Suppressor macrophage (primary cell): ENCODE results near the gene GNAI1.
A peak's percentile ranks its signal among the peaks of the same experiment; 100 is the strongest.

Experiments used
- DNase-seq, 4 experiments: peaks; one replicate each; pipeline ENCODE4 v3.0.0-alpha.2; 2020 to 2022
- total RNA-seq, 17 experiments: gene quantifications; one replicate each; lab custom pipeline; 2026; ENCODE audit warnings: mixed read lengths in 6 of 17, inconsistent platforms in 3 of 17; lab: John Stamatoyannopoulos, UW

The GNAI1 gene
- total RNA-seq = 1.5 to 11.1 (median 2.9) reads per million in 17 experiments

DNA sequence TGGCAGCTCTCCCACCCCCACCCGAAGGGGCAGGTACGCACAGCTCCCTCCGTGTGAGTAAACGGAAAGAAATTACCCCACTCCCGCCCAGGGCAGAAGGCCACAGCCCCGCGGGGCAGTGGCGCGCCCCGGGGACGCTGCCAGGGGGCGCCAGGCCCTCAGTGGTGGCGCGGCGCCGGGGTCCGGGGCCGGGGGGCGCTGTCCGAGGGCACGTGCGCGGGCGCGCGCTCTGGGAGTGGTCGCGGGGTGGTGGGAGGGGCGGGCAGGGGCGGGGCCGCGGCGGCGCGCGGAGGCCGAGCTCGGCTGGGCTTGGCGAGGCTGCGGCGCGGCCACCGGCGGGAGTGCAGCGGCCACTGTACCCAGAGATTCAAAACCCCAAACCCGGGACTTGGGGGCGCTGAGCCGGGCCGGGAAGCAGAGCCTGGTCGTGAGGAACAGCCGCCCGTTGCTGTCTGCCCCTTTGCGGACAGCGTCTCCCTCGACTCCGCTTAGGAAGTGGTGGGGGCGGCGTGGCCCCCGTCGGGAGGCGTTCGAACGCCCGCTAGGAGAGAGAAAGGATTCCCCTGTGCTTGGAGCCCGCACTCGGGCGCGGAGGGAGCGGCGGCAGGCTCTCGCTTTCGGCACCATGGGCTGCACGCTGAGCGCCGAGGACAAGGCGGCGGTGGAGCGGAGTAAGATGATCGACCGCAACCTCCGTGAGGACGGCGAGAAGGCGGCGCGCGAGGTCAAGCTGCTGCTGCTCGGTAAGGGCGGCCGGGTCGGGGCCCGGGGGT is at the start of gene GNAI1:
Gene GNAI1 (plus strand): TSS at position 296 of the 773 bp plus-strand sequence. CDS start 330 bp downstream, at position 626.
- peak; percentile 38 to 74 (median 56) for DNase-seq

DNA sequence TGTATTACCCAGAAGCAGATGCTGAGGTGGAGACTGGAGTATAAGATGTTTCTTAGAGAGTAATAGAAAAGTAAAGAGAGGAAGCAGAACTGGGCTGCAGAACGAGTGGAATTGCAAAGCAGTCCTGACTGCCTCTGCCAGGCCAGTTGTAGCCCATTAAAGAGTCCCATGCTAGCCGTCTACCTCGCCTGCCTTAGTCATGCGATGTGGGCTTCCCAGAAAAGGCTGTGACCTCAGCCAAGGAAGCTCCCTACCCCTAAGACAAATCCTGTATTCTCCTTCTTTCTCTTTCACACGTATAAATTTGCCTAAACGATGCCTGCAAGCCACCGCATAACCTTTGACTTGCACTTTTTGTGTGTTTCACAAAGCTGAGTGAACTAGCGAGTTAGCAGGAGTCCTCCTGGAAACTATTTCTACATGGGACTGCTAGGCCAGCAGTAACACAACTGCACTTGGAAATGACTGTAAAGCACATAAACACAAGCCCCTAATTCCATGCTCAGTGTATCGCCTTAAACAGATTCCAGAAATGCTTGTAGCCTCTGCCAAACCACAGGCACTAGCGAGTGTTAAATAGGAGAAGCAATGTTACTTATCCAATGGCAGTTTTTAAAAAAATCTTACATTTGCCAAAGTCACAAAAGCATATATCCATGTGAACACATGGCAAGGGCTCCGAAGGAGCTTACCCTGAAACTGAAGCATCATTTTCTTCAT is 47.4 kb upstream of the GNAI1 start:
- DNase-seq = no peak

DNA sequence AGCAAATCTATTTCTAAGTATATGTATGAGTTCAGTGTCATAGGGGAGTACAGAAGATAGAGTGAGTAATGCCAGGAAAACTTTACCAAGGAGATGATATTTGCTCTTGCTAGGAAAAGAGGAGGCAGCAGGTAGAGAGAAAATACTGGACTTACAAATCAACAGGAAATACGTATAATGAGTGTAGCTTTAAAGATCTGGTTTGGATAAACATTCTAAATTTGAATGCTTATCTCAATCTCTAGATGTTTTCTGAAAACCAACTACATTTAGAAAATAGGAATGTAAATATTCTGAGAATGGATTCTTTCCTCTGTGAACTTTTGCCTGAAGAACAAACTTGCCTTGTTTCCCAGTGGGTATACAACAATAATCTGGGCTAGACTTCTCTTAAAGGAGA is 46.9 kb upstream of the GNAI1 start:
- no peak for DNase-seq

DNA sequence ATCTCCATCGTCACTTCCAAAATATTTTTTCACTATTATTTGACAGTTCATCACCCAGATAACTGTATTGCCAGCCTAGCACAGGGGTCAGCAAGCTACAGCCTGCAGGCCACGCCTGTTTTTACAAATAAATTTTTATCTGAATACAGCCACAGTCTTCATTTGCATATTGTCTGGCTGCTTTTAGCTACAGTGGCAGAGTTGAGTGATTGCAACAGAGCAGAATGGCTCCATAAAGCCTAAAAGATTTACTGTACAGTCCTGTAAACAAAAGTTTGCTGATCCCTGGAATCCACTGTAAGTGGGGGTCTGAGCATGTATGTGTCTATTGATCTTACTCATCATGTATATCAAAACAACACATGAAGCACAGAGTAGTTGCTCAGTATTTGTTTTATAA is 45.9 kb upstream of the GNAI1 start:
- DNase-seq = no peak

DNA sequence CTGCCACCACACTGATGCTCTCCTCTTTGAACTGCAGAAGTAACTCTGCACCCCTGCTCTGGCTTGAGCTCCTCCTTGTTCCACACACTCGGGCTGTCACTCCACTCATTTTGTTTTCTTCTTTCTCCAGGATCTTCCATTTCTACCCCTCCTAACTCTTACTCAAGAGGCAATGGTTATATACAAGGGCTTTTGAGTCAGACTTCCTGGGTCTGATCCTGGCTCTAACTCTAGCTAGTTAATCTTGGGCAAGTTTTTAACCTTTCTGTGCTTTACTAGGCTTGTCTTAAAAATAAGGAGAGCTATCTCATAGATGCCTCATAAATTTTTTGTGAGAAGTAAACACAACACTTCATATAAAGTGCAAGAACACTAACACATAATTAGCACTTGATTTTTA is 45.3 kb upstream of the GNAI1 start:
- DNase-seq = no peak

DNA sequence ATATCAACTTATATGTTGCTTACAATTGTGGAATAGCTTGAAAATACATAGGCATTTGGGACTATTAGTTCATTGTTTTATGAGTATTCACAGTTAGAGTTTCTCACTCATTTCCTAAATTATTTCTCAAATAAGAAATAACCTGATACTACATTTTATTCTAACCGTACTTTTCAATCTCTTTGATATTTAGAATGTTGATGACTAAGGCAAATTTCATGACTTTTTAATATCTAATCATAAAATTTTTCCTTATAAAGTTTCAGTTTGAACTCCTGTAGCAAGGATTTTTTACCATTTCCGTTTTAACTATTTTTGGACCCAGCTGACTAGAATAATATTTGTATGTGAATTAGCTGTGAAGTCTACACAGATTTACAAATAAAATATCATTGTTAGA is 41.3 kb upstream of the GNAI1 start:
- DNase-seq = no peak

DNA sequence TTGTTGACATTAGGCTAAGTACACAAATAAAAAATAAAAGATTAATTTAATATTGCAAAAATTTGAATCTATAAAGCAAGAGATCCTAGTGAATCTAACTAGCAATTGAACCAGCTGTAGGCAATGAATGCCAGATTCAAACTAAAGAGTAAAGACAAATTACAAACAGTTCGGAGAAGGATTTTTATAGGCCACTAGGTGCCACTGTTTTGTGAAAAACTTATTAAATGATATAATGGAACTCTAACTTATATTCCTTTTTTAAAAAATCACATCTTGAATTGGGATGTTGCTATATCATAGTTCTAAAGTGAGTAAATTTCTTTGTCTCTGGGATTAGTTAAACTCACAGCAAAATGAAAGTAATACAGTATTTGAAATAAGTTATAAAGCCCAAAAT is 39.1 kb upstream of the GNAI1 start:
- DNase-seq = peak in 3 of 4 experiments; percentile 10 to 46 (median 31)

DNA sequence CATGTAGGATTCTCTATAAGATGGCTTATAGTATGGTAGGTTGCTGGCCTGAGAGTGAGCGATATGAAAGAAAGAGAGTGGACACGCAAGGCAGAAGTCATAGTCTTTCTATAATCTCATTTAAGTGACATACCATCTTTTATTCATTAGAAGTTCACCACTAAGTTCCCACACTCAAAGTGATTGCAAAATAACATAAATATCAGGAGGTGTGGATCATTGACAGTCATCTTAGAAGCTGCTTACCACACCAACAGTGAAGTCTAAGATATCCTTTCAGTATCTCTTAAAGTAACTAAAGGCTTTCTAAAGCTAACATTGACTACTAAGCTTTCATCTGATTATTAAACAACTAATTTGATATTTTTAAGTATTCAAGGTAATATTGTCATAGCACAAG is 36.9 kb upstream of the GNAI1 start:
- no peak for DNase-seq

DNA sequence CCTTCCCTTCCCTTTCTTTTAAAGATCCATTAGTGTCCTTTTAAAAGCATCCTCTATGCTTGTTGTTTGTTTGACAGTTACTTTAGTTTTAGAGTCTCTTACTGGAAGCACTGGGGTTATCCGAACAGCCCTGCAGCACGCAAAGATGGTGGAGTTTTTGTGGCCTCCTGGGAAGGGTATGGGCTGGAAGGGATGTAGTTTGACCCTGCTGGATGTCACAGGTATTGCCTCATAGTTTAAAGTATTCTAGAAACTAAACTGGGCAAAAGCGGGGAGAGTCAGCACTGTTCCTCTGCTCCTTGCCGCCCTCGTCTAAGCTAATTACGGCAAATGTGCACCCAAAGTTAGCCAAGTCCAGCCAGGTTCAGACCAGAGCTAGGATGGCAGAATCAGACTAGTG is 35.8 kb upstream of the GNAI1 start:
- DNase-seq = no peak

DNA sequence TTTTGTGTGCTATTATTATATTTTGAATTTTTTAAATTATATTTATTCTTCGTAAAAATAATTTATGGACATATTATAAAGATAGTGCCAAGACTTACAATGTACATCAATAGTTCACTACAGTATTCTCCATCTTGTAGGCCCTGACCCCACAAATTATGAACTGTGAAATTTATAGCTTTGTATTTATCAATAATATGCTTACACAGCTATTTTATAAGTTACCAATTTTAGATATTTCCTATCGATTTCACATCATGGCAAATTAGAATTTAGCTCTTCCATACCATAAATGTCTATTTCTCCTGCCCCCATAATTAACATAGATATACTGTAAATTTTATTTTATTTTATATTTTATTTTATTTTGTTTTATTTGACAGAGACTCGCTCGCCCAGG is 34.4 kb upstream of the GNAI1 start:
- no peak for DNase-seq

DNA sequence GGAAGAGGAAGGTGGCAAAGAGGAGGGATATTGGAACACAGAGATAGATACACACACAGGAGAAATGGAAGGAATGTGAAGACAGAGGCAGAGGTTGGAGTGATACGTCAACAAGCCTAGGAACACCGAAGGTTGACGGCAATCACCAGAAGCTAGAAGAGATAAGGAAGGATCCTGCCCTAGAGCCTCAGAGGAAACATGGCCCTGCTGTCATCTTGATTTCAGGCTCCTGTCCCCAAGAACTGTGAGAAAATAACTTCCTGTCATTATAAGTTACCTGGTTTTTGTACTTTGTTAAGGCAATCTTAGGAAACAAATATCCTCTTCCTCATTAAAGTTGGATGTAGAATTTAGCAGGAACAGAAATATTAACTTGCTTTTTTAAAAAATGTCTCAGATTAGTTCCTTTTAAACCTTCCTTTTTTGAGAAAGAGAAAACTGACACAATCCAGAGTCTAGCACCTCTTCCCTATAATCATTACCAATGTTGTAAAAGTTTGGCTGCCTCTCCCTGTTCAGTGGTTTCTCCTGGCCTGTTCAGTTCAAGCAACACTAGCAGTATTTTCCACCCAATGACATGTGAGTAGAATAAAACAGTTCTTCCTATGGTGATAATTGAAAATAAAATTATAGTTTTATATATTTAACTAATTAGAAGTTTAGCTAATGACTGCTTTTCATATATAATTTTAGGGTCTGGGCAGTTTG is 28.8 kb upstream of the GNAI1 start:
- DNase-seq = peak in 3 of 4 experiments; percentile 8 to 48 (median 30)

DNA sequence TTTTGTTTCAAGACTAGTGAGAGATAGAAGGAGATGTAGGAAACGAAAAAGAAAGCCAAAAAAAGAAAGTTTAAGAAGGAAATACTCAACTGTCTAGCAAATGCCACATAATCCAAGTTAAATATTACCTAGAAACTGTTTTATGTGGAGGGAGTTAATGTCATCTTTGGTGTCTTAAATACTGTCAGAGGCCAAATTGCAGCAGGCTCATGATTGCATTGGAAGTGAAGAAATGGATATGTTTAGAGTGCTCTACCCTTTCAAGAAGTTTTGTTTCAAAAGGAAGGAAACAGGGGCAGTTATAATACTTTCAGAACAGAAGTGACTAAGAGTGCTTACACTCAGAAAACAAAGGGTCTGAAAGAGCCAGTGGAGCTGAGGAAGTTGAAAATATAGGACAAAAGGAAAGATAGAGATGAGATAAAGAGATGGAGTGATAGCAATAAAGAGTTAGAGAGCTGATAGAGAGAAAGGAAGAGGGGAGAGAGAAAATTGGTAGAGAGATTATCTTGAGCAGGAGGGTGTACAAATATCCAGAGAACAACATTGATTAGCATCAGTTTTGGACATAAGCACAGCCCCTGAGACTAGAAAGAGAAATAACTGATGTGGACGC is 28.0 kb upstream of the GNAI1 start:
- DNase-seq = peak in 2 of 4 experiments; percentile 14 to 26

DNA sequence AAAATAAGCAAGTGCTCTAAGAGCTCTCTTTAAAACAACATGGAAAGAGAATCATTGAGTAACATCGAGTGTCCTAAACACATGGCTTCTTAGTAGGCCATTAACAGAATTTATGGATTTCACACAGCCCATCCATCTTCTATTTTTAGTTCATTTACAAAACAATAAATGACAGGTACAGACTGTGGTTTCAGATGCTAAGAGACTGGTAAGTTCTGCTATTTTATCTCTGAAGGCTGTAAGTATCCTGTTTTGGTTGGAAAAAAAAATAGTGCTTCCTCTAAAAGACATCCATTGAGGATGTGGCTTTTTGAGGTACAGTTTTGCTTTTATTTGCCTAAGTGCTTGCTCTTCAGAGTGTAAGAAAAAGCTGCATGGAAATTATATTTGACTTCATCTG is 27.4 kb upstream of the GNAI1 start:
- peak in 3 of 4 experiments; percentile 3 to 53 (median 51) for DNase-seq

DNA sequence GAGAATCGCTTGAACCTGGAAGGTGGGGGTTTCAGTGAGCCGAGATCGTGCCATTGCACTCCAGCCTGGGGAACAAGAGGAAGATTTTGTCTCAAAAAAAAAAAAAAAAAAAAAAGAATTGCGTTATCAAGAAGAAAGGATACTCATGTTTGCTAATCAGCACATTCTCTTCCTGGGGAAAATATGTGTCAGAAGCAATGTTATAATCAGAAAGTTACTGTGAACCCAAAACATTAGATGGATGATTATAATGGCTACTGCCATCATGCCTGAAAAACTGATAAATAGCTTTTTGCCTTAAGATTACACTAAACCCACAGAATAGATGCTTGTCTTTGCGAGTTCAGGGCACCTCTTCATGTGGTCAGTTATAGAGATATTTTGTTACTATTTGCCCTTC is 24.3 kb upstream of the GNAI1 start:
- no peak for DNase-seq

DNA sequence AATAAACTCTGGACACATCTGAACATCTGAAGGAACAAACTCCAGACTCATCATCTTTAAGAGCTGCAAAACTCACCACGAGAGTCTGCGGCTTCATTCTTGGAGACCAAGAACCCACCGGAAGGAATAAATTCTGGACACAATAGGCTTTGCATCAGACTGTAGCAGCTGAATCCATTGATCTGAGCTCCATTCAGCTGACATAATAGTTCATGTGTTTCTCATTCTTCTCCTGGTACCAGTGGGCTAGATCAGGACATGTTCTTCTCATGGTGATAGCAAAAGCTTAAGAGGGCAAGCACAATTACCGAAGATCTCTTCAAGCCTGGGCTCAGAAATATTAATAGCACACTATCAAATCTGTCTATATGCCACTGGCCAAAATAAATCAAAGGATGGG is 20.5 kb upstream of the GNAI1 start:
- DNase-seq = no peak

DNA sequence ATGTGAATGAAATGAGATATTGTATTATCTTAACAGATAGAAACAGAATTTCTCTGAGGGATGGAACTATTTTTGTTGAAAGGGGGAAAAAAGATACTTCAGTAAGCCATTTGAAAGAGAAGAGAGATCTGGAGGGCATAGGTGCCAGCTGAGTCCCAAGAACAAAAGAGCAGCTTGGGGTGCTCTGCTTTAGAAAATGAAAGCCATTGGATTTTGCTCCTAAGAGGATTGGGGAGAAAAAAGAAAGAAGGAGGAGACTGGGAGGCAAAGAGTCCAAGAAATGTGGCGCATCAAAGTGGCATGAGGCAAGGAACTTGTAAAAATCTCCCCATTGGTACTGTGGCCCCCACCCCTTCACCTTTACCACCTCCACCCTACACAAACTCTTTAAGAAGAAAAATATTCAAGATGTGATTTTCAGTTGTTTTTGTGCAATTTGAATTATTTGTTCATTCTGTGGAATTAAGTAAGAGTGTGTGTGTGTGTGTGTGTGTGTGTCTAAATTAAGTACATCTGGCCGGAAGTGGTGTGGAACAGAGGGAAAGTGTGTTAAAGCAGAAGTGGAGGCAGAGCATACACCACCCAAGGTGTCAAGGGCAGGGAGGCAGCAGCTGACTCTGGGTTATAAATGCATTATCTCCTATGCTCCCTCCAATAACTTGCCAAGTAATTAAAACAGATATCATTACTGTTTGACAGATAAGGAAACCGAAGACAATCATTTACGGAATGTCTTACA is 9.9 kb upstream of the GNAI1 start:
- peak in 2 of 4 experiments; percentile 18 to 22 for DNase-seq

DNA sequence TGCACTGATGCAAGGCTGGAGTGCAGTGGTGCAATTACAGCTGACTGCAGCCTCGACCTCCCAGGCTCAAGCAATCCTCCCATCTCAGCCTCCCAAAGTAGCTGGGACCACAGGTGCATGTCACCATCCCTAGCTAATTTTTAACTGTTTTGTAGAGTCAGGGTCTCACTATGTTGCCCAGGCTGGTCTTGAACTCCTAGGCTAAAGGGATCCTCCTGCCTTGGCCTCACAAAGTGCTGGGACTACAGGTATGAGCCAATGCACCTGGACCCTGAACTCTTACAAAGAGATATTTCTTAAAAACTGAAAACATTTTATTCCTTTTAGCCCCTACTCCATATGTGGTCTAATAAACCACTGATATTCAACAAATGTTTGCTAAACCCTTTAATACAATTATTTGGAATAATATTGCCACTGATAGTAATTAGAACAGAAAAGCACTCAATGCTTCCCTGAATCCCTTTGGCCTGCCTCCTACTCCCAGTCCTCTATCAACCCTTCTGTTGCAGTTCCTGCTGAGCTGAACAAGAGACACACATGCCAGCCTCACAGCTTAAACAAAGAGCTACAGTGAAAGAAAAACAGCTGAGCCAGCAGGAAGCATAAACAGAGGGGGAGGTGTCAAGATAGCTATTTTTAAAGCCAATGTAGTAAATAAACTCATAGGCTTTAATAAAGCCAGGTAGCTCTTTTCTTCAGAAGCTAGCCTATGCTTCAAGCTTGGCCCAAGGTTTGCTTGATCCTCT is 7.0 kb upstream of the GNAI1 start:
- peak in 3 of 4 experiments; percentile 5 to 31 (median 10) for DNase-seq

DNA sequence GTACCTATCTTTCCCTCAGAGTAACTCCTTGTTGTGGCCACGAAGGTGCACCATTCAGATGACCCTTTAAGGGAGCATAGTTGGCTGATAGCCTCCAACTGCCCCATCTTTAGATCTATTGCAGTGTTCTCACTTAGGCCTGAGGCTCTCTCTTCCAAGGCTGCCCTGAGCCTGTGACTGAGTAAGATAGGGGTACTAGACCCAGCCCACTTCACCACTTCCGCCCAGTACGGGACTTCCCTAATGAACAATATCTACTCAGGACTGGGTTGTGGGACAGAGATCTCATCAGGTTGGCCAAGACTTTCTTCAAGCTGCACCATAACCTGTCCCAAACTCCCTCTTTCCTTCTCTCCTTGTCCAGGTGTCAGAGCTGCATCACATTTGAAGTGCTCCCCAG is 5.7 kb upstream of the GNAI1 start:
- peak; percentile 24 to 48 (median 46) for DNase-seq

DNA sequence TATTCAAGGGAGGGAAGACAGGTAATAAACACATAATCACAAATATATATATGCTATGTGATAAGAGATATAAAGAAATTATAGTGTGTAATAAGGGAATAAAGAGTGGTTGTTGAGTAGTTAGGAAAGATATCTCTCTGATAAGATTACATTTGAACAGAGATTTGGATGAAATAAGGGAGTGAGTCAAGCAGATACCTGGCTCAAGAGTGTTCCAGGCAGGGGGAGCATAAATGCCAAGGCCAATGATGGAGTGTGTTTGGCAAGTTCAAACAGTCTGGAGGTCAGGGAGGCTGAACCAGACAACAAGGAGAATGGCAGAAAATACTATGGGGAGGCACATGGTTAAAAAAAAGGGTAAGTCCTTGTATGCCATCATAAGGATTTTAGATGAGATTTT is 4.8 kb upstream of the GNAI1 start:
- DNase-seq = no peak

DNA sequence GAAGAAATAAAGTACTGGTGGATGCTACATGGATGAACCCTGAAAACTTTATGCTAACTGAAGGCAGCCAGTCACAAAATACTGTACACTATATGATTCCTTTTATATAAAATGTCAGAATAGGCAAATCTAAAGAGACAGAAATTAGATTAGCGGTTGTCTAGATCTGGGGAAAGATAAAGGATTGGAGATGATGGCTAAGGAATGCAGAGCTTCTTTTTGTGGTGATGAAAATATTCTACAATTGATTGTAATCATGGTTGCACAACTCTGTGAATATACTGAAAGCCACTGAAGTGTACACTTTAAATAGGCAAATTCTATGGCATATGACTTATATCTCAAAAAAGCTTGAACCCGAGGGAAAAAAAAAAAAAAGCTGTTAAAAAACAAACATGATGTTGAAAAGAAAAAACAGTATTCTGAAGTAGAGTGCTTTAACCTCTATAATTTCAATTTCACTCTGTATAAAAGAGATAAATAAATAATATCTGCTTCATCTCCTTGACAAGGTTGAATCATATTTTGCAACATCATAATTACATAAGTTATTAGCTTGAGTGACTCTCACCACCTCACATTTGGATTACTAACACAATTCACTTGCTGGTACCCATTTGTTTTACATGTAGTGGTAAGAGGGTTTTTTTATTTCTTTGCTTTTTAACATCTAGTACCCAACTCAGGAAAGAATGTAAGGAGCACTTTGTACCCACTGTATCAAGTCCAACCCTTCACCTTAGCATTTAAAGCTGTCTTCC is 2.8 kb upstream of the GNAI1 start:
- no peak for DNase-seq

DNA sequence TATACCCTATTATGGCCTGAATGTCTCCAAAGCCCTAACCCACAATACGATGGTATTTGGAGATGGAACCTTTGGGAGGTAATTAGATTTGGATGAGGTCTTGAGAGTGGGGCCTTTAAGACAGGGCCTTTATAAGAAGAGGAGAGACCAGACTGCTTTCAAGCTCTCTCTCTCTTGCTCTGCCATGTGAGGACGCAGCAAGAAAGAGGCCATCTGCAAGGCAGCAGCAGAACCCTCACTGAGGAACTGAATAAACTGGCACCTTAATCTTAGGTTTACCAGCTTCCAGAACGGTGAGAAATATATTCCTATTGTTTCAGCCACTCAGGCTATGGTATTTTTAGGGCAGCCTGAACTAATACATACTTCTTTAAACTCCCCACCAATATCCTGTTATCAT is 2.0 kb upstream of the GNAI1 start:
- DNase-seq = no peak
